ENCODE data around the gene LRRTM3.

The LRRTM3 gene

DNA sequence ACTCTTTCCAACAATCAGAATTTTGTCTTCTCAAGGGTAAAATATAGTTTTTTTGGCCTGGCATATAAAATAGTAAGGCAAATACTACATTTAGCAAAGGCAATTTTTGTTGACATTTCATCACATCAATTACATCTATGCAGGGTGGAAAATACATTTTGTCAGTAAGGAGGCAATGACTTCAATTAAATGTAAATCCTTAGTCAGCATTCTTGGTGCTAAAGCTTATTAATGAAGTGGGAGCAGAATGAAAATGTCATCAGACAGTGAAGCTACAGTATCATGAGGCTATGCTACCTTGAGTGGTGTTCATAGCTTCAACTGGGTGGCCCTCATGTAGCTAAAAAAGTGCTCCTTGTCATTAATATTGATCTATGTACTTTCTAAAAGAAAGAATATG is 8.9 kb downstream of the LRRTM3 start:
- no peak for DNase-seq (ENCODE audit: low read depth)

- DNase-seq (ENCODE audit: low read depth), result no peak
Observed at GRCh38 chr10:66940965-66941364, 15.1 kb downstream of the LRRTM3 start.

DNA sequence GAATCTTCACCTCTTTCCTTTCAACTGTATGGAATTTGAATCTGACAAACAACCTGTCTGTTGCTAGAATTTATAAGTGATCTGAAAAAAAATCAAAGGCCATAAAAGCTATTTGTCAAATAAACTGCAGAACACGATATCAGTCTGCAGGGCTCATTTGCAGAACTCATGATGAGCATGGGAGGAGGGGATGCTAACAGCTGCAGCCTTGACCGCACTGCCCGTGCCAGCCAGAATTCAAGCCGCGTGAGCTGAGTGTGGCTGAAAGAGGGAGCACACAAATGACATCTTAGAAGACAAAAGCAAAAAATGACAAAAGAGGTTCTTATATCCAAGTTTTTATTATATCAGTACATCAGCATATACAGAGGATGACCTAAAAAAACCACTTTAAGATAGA is 15.7 kb downstream of the LRRTM3 start:
- DNase-seq (ENCODE audit: low read depth), result no peak

GRCh38 chr10:66942407-66942806 is 16.6 kb downstream of the LRRTM3 start:
- no peak for DNase-seq (ENCODE audit: low read depth)

GRCh38 chr10:66943590-66943989 is 17.8 kb downstream of the LRRTM3 start:
- no peak for DNase-seq (ENCODE audit: low read depth)

DNA sequence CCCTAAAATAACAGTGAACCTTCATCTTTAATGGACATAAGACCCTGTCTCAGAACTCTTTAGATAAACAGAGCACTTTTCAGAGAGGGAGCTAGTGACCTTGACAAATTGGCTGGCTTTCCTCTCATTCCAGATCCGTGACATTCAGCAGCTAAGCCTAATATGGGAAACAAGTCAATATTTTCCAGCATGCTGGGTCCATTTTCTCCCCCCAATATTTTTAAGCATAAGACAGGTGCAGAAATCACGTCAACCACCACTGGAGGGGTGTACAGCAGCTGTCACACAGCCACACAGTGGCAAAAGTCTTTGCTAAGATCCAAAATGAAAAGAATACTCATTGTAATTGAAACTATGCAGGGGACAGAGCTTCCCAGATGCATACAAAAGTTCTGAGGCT is 26.1 kb downstream of the LRRTM3 start:
- no peak for DNase-seq (ENCODE audit: low read depth)

GRCh38 chr10:66958466-66958865 is 32.6 kb downstream of the LRRTM3 start:
- DNase-seq (ENCODE audit: low read depth), result no peak

GRCh38 chr10:66964946-66965345 is 39.1 kb downstream of the LRRTM3 start:
- no peak for DNase-seq (ENCODE audit: low read depth)

- no peak for DNase-seq (ENCODE audit: low read depth)
Observed at GRCh38 chr10:66980246-66980815, 54.5 kb downstream of the LRRTM3 start.

GRCh38 chr10:66981361-66982052 is 55.7 kb downstream of the LRRTM3 start:
- no peak for DNase-seq (ENCODE audit: low read depth)

DNA sequence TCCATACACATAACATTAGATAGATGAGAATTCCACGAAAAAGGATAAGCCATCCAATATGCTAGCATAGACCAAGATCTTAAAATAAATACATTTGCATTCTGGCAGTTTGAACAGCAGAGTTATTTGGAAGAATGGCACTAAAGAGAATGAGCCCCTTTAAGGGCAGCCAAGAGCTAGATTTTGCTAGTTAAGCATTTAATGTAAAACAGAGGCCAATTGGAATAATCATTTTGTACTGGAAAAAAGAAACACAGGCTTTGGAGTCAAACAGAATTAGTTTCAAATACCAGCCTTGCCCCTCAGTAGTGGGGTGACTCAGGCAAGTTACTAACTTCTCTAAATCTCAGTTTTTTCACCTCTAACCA is 56.2 kb downstream of the LRRTM3 start:
- DNase-seq (ENCODE audit: low read depth), result no peak

- DNase-seq (ENCODE audit: low read depth), result no peak
Observed at GRCh38 chr10:66982792-66983474, 57.1 kb downstream of the LRRTM3 start.

GRCh38 chr10:66983475-66983818 is 57.6 kb downstream of the LRRTM3 start:
- DNase-seq (ENCODE audit: low read depth), result no peak

DNA sequence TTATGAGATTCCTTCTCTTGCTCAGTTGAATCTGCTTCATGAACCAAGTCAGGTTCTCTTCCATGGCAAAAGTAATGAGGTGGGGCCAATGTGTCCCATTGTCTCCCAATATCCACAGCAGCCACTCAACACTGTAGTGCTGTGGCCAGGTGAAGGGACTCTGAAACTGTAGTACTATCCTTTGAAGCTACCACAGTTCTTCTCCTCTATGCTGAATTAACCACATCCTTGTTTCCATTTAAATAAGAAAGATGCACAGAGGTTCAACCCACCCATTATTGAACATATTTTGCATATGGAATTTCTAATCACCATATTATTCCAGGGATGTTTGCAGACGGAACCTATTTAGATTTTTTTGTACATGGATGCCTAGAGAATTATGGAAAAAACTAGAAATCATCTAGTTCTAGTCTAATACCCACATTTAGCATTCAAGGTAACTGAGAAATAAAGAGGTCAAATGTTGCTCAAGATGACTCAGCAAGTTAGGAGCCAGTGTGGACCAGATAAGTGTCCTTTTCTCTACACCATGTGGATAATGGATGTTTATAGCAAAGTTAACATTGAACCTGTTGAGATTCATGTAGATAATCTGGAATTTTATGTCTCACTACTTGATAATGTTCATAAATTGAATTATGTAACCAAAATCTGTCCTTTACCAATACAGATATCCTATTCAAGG is 64.5 kb downstream of the LRRTM3 start:
- DNase-seq (ENCODE audit: low read depth), result no peak

DNA sequence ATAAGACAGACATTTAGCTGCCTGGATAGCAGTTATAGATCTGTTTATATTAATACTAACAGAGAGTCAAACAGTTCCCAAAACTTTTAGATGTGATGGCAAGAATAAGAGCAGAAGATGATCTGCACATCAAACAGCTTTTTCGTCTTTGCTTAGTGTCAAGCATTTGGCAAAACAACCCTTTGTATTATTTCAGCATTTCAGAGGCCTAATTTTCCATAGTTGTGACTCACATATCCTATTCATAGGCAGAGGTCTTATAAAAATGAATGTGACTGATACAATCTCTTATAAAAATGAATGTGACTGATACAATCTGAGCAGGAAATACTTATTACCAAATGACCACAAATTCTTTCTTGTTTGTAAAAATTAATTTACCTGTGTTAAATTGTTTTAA is 71.2 kb downstream of the LRRTM3 start:
- DNase-seq (ENCODE audit: low read depth), result no peak

- DNase-seq (ENCODE audit: low read depth), result no peak
Observed at GRCh38 chr10:66999762-67000545, 74.1 kb downstream of the LRRTM3 start.

- DNase-seq (ENCODE audit: low read depth), result no peak
Observed at GRCh38 chr10:67004690-67005089, 78.9 kb downstream of the LRRTM3 start.

GRCh38 chr10:67005981-67006380 is 80.1 kb downstream of the LRRTM3 start:
- no peak for DNase-seq (ENCODE audit: low read depth)

DNA sequence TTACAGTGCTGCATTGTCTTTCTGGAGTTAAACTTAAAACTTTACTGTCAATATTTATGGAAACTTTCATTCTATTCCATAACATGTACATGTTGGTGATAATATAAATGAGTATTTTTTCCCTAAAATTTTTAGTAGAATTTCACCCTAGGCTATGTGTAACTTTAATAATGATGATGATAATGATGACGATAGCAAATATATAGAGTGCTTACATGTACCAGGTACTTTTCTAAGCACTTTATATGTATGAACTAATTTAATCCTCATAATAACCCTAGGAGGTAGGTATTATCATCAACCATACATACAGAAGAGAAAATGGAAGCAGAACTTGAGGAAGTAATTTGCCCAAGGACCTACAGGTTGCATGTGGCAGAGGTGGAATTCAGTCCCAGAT is 85.6 kb downstream of the LRRTM3 start:
- no peak for DNase-seq (ENCODE audit: low read depth)

- no peak for DNase-seq (ENCODE audit: low read depth)
Observed at GRCh38 chr10:67011981-67012380, 86.1 kb downstream of the LRRTM3 start.

DNA sequence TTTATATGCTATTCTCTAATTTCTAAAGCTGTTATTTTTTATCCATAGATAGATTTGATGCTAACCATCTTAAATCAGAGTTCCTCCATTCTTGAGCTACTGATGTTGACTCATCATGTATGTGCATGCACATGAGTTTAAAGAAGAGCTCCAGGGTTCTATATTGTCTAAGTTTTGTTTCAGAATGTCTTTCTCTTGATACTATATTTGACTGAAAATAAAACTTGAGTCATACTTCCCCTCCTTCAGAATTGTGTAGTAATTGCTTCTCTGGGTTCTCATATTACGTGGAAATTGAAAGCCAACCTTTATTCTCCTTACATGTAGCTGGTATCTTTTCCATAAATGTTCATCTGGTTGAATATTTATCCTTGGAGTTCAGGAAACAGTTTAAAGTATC is 89.4 kb downstream of the LRRTM3 start:
- no peak for DNase-seq (ENCODE audit: low read depth)

GRCh38 chr10:67017218-67017617 is 91.4 kb downstream of the LRRTM3 start:
- DNase-seq (ENCODE audit: low read depth), result no peak
